Liver (tissue), 9 donors: ENCODE data around the gene PDE9A. TPM values are rescaled to one million over a fixed set of nuclear protein-coding genes. Genes with fewer than 3 reads are reported as not detected.

Experiments
- DNase-seq: peaks from one replicate; pipeline ENCODE4 v3.0.0-alpha.2; 2017; ENCODE audit warnings: low spot score
- H3K27ac ChIP-seq, 2 donors: one replicate each; pipeline ENCODE4 v1.7.0; 2013; ENCODE audit warnings: inconsistent platforms in 2 of 2, low read length in 2 of 2, control low read depth in 1 of 2, low read depth in 1 of 2, mild to moderate bottlenecking in 1 of 2
- H3K27me3 ChIP-seq, 4 donors: one replicate each; pipeline versions ENCODE4 v1.6.1 to v1.7.0; 2013; ENCODE audit warnings: low read length in 3 of 4, inconsistent platforms in 1 of 4, mild to moderate bottlenecking in 1 of 4, moderate library complexity in 1 of 4; ENCODE audit not compliant: control insufficient read depth in 4 of 4, insufficient read depth in 4 of 4
- H3K36me3 ChIP-seq, 4 donors: one replicate each; pipeline versions ENCODE4 v1.6.1 to v1.7.0; 2013; ENCODE audit warnings: low read length in 3 of 4, mild to moderate bottlenecking in 3 of 4, low read depth in 1 of 4, moderate library complexity in 1 of 4; ENCODE audit not compliant: control insufficient read depth in 4 of 4, insufficient read depth in 3 of 4
- H3K4me1 ChIP-seq, 4 donors: one replicate each; pipeline versions ENCODE4 v1.6.1 to v1.7.0; 2013; ENCODE audit warnings: low read length in 3 of 4, mild to moderate bottlenecking in 3 of 4, moderate library complexity in 1 of 4; ENCODE audit not compliant: control insufficient read depth in 4 of 4, insufficient read depth in 4 of 4
- H3K4me3 ChIP-seq, 3 donors: one replicate each; pipeline versions ENCODE4 v1.6.1 to v1.7.0; 2013; ENCODE audit warnings: low read length in 3 of 3, control low read depth in 1 of 3, low read depth in 1 of 3, mild to moderate bottlenecking in 1 of 3
- H3K9ac ChIP-seq, 2 donors: one replicate each; pipeline ENCODE4 v1.7.0; 2013; ENCODE audit warnings: low read length in 2 of 2, mild to moderate bottlenecking in 2 of 2, moderate library complexity in 2 of 2, control low read depth in 1 of 2, low read depth in 1 of 2
- H3K9me3 ChIP-seq, 4 donors: one replicate each; pipeline versions ENCODE4 v1.6.1 to v1.7.0; 2013; ENCODE audit warnings: low read length in 3 of 4; ENCODE audit not compliant: control insufficient read depth in 4 of 4
- CTCF ChIP-seq: fragments of 150-350 bp; IDR thresholded peaks from 2 replicates; pipeline ENCODE4 v1.5.1; 2017; ENCODE audit warnings: improper control_type of control experiment, low read depth, low read length; ENCODE audit not compliant: missing input control
- EGR1 ChIP-seq, 2 donors: IDR thresholded peaks; 2 replicates each; pipeline ENCODE4 v1.6.1; 2016 to 2018; ENCODE audit warnings: antibody characterized with exemption in 2 of 2, low read depth in 2 of 2
- FOXA1 ChIP-seq: IDR thresholded peaks from 2 replicates; pipeline ENCODE4 v1.6.1; 2016; ENCODE audit warnings: antibody characterized with exemption
- FOXA2 ChIP-seq: IDR thresholded peaks from 2 replicates; pipeline ENCODE4 v1.6.1; 2016; ENCODE audit warnings: antibody characterized with exemption
- GABPA ChIP-seq, 2 donors: IDR thresholded peaks in 1 of 2; conservative IDR thresholded peaks in 1 of 2; 2 replicates each; pipeline ENCODE4 v1.6.1; 2016; ENCODE audit warnings: antibody characterized with exemption in 2 of 2, mild to moderate bottlenecking in 1 of 2, moderate library complexity in 1 of 2
- HNF4A ChIP-seq, 2 donors: conservative IDR thresholded peaks; 2 replicates each; pipeline ENCODE4 v1.6.1; 2016; ENCODE audit warnings: antibody characterized with exemption in 2 of 2, mild to moderate bottlenecking in 2 of 2
- HNF4G ChIP-seq: IDR thresholded peaks from 2 replicates; pipeline ENCODE4 v1.6.1; 2016; ENCODE audit warnings: antibody characterized with exemption
- JUND ChIP-seq, 2 donors: IDR thresholded peaks; 2 replicates each; pipeline ENCODE4 v1.6.1; 2016; ENCODE audit warnings: antibody characterized with exemption in 2 of 2
- NR2F2 ChIP-seq: IDR thresholded peaks from 2 replicates; pipeline ENCODE4 v1.6.1; 2016; ENCODE audit warnings: antibody characterized with exemption
- RAD21 ChIP-seq, 2 donors: IDR thresholded peaks; 2 replicates each; pipeline ENCODE4 v1.6.1; 2016; ENCODE audit warnings: antibody characterized with exemption in 2 of 2, mild to moderate bottlenecking in 2 of 2
- RXRA ChIP-seq, 2 donors: IDR thresholded peaks; 2 replicates each; pipeline ENCODE4 v1.6.1; 2017 to 2018; ENCODE audit warnings: antibody characterized with exemption in 2 of 2, mild to moderate bottlenecking in 1 of 2
- SP1 ChIP-seq: IDR thresholded peaks from 2 replicates; pipeline ENCODE4 v1.6.1; 2018; ENCODE audit warnings: antibody characterized with exemption, mild to moderate bottlenecking
- TAF1 ChIP-seq: conservative IDR thresholded peaks from 2 replicates; pipeline ENCODE4 v1.6.1; 2016; ENCODE audit warnings: antibody characterized with exemption, mild to moderate bottlenecking
- YY1 ChIP-seq: IDR thresholded peaks from 2 replicates; pipeline ENCODE4 v1.6.1; 2016; ENCODE audit warnings: antibody characterized with exemption, mild to moderate bottlenecking
- ZBTB33 ChIP-seq: IDR thresholded peaks from 2 replicates; pipeline ENCODE4 v1.6.1; 2016; ENCODE audit warnings: antibody characterized with exemption
- WGBS: extraction: QIAGEN DNeasy Blood & Tissue Kit; methylation state at CpG from one replicate; pipeline ENCODE4 v1.1.7; 2013; 5-methylcytosine and 5-hydroxymethylcytosine counted together
- polyA plus RNA-seq, 2 donors: library from polyadenylated mRNA; stranded (reverse) in 1 of 2; unstranded in 1 of 2; fragments of 200-250 nt in 1 of 2; fragments of >200 nt in 1 of 2; fragmentation: Nextera tagmentation in 1 of 2; extraction: Ambion mirVana in 1 of 2; gene quantifications; one replicate each; pipeline versions ENCODE4 v1.2.1 to v1.2.3, GENCODE V29; 2013 to 2015
- total RNA-seq, 2 donors: library from RNA; depleted of rRNA; stranded (reverse); fragments of >200 nt; gene quantifications; one replicate each; pipeline ENCODE4 v1.2.3, GENCODE V29; 2014
- TF ChIP-seq, protein P1 (sequence below): IDR thresholded peaks from 2 replicates; pipeline ENCODE4 v1.6.1; 2016; ENCODE audit warnings: antibody characterized with exemption, mild to moderate bottlenecking
- TF ChIP-seq, protein P2 (sequence below): IDR thresholded peaks from 2 replicates; pipeline ENCODE4 v1.6.1; 2016; ENCODE audit warnings: antibody characterized with exemption
- TF ChIP-seq, protein P3 (sequence below): IDR thresholded peaks from 2 replicates; pipeline ENCODE4 v1.6.1; 2016; ENCODE audit warnings: antibody characterized with exemption
- donor health status: healthy.
- donor health status: healthy.
- donor health status: healthy.
- donor health status: healthy.
- donor health status: healthy.

The PDE9A gene
- total and polyA plus RNA-seq, 4 donors, result 1.5 to 4.2 (median 2.7) TPM

DNA sequence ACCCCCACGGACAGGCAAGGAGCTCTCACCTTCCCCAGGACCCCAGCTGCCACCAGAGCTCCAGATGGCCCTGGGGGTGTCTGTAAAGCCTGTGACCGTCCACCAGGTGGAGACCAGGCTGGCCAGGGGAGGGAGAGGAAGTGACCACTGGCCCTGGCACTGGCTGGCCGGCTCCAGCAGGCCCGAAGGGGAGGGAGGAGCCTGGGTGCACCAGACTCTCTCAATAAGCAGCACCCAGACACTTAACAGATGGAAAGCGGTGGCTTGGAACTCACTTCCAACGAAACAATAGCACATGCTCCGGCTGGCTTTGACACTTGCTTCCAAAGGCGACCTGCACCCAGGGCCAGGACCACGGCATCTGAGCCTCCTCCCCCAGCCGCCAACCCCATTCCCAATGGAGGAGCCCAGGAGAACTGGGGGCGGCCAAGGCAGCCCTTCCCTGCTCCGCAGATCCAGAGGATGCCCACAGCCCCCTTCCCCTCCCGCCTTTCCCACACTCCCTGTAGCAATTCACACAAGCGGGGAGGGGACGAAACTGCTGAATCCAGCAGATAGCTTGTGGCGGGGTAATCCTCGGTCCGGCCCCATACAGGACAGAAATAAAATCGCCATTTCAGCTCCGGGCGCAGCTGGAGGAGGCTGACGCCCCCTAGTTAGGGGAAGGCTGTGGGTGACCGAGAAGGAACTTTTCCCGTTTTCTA is 742 bp upstream of the PDE9A start:
- peak; percentile 52 for DNase-seq
- Histone ChIP-seq H3K4me1 (peaks cover 4 to 15% (median 9%) of the 10 kb centered on the region in 4 donors), H3K4me3 (peak overlapping the region in 2 of 3 donors; percentile 44 to 65), H3K9ac (peak overlapping the region; percentile 28 to 62), H3K27me3 (no peaks in the 10 kb centered on the region), H3K36me3 (no peaks in the 10 kb centered on the region), H3K27ac (peak overlapping the region; percentile 76), H3K9me3 (no peaks in the 10 kb centered on the region)
- TF ChIP-seq, protein P1, sequence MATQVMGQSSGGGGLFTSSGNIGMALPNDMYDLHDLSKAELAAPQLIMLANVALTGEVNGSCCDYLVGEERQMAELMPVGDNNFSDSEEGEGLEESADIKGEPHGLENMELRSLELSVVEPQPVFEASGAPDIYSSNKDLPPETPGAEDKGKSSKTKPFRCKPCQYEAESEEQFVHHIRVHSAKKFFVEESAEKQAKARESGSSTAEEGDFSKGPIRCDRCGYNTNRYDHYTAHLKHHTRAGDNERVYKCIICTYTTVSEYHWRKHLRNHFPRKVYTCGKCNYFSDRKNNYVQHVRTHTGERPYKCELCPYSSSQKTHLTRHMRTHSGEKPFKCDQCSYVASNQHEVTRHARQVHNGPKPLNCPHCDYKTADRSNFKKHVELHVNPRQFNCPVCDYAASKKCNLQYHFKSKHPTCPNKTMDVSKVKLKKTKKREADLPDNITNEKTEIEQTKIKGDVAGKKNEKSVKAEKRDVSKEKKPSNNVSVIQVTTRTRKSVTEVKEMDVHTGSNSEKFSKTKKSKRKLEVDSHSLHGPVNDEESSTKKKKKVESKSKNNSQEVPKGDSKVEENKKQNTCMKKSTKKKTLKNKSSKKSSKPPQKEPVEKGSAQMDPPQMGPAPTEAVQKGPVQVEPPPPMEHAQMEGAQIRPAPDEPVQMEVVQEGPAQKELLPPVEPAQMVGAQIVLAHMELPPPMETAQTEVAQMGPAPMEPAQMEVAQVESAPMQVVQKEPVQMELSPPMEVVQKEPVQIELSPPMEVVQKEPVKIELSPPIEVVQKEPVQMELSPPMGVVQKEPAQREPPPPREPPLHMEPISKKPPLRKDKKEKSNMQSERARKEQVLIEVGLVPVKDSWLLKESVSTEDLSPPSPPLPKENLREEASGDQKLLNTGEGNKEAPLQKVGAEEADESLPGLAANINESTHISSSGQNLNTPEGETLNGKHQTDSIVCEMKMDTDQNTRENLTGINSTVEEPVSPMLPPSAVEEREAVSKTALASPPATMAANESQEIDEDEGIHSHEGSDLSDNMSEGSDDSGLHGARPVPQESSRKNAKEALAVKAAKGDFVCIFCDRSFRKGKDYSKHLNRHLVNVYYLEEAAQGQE, result no peak
- peak; percentile 72 for TF ChIP-seq CTCF
- TF ChIP-seq FOXA2, result no peak
- no peak for TF ChIP-seq FOXA1
- no peak for TF ChIP-seq YY1
- TF ChIP-seq GABPA (IDR thresholded peaks at IDR 0.05 in 1 of 2, conservative IDR thresholded peaks at IDR 0.05 in 1 of 2), result no peak
- no peak for TF ChIP-seq EGR1 (IDR thresholded peaks at IDR 0.05; ENCODE audit: low read depth in 2 of 2)
- no peak for TF ChIP-seq ZBTB33
- no peak for TF ChIP-seq JUND (IDR thresholded peaks at IDR 0.05)
- TF ChIP-seq RAD21 (IDR thresholded peaks at IDR 0.05), result peak; percentile 86 to 99
- peak in 1 of 2 donors; percentile 41 for TF ChIP-seq HNF4A (conservative IDR thresholded peaks at IDR 0.05)
- TF ChIP-seq RXRA (IDR thresholded peaks at IDR 0.05), result peak in 1 of 2 donors; percentile 26
- TF ChIP-seq NR2F2, result no peak
- TF ChIP-seq, protein P2, sequence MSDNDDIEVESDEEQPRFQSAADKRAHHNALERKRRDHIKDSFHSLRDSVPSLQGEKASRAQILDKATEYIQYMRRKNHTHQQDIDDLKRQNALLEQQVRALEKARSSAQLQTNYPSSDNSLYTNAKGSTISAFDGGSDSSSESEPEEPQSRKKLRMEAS, result no peak
- TF ChIP-seq TAF1, result no peak
- TF ChIP-seq HNF4G, result no peak
- TF ChIP-seq, protein P3, sequence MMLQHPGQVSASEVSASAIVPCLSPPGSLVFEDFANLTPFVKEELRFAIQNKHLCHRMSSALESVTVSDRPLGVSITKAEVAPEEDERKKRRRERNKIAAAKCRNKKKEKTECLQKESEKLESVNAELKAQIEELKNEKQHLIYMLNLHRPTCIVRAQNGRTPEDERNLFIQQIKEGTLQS, result no peak
- TF ChIP-seq SP1, result peak; percentile 5
- WGBS, result 26% methylated on average over 24 of the region's 24 CpGs
